BLaER1 (cell line): Measurements from ENCODE around the gene GMDS.

Experiments used
- H3K27ac ChIP-seq: shearing (Covaris generic); formaldehyde crosslinking; 2 replicates; pipeline ENCODE4 v1.8.1; 2022
- H3K27me3 ChIP-seq: shearing (Covaris generic); formaldehyde crosslinking; 2 replicates; pipeline ENCODE4 v1.8.1; 2022
- H3K36me3 ChIP-seq: shearing (Covaris generic); formaldehyde crosslinking; 2 replicates; pipeline ENCODE4 v1.8.1; 2022
- H3K4me1 ChIP-seq: shearing (Covaris generic); formaldehyde crosslinking; 2 replicates; pipeline ENCODE4 v1.8.1; 2022
- H3K4me2 ChIP-seq: shearing (Covaris generic); formaldehyde crosslinking; 2 replicates; pipeline ENCODE4 v1.8.1; 2022
- H3K4me3 ChIP-seq: shearing (Covaris generic); formaldehyde crosslinking; 2 replicates; pipeline ENCODE4 v1.8.1; 2022
- H3K9ac ChIP-seq: shearing (Covaris generic); formaldehyde crosslinking; 2 replicates; pipeline ENCODE4 v1.8.1; 2022
- H3K9me3 ChIP-seq: shearing (Covaris generic); formaldehyde crosslinking; 2 replicates; pipeline ENCODE4 v1.8.1; 2022
- H4K20me1 ChIP-seq: shearing (Covaris generic); formaldehyde crosslinking; 2 replicates; pipeline ENCODE4 v1.8.1; 2022
- Cebpa-rat ChIP-seq: shearing (Covaris generic); IDR thresholded peaks from 2 replicates; pipeline ENCODE4 v1.8.1; 2022

The GMDS gene

DNA sequence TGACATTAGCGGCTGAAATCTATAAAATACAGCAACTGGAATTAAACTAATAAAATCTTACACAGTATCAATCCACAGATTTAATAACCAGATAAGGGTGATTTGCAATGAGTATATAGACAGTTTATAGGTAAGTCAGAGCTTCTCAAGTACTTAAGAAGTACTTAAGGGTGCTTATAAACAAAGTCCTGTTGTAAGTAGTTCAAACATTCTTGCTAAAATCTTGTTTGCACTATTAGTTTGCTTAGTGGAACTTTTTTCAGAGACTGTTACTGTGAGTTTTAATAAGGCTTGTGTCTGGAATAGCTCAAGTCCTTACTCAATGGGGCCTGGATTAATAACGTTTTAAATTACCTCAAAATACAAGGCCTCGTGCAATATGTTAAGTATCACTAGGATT, 240.5 kb downstream of the GMDS start:
- no peak overlapping the region for H3K9ac ChIP-seq
- H3K27me3 ChIP-seq = no peaks in the 10 kb centered on the region
- TF ChIP-seq Cebpa-rat = no peak
- no peaks in the 10 kb centered on the region for H3K36me3 ChIP-seq
- H3K4me1 ChIP-seq = no peaks in the 10 kb centered on the region
- H4K20me1 ChIP-seq = no peaks in the 10 kb centered on the region
- H3K4me2 ChIP-seq = no peak overlapping the region
- H3K9me3 ChIP-seq = peaks cover 13% of the 10 kb centered on the region; the same call in 1 of the 2 replicates
- no peak overlapping the region for H3K27ac ChIP-seq
- no peak overlapping the region for H3K4me3 ChIP-seq

DNA sequence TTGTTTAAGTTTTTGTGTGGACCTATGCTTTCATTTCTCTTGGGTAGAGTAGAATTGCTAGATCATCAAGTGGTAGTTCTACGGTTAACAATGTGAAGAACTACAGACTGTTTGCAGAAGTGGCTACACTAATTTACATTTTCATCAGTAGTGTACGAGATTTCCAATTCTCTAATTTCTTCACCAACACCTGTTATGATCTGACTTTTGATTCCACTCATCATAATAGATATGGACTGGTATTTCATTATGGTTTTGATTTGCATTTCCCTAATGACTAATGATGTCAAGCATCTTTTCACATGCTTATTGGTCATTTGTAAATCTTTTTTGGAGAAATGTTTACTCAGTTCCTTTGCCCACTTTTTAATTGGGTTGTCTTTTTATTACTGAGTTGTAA, 244.4 kb downstream of the GMDS start:
- H3K9ac ChIP-seq = no peak overlapping the region
- H4K20me1 ChIP-seq = no peaks in the 10 kb centered on the region
- no peaks in the 10 kb centered on the region for H3K36me3 ChIP-seq
- no peaks in the 10 kb centered on the region for H3K27me3 ChIP-seq
- H3K4me1 ChIP-seq = no peaks in the 10 kb centered on the region
- H3K4me3 ChIP-seq = no peak overlapping the region
- no peak overlapping the region for H3K4me2 ChIP-seq
- H3K9me3 ChIP-seq = peaks cover 13% of the 10 kb centered on the region; the same call in 1 of the 2 replicates
- no peak overlapping the region for H3K27ac ChIP-seq
- TF ChIP-seq Cebpa-rat = no peak

GRCh38 chr6:1997702-1998101, 247.7 kb downstream of the GMDS start:
- TF ChIP-seq Cebpa-rat = no peak
- H3K36me3 ChIP-seq = no peaks in the 10 kb centered on the region
- no peak overlapping the region for H3K27ac ChIP-seq
- H4K20me1 ChIP-seq = no peaks in the 10 kb centered on the region
- H3K9ac ChIP-seq = no peak overlapping the region
- H3K4me1 ChIP-seq = no peaks in the 10 kb centered on the region
- peaks cover 13% of the 10 kb centered on the region; the same call in 1 of the 2 replicates for H3K9me3 ChIP-seq
- H3K27me3 ChIP-seq = no peaks in the 10 kb centered on the region
- H3K4me3 ChIP-seq = no peak overlapping the region
- H3K4me2 ChIP-seq = no peak overlapping the region

GRCh38 chr6:1995636-1996035, 249.8 kb downstream of the GMDS start:
- no peak overlapping the region for H3K4me2 ChIP-seq
- no peak for TF ChIP-seq Cebpa-rat
- H3K27me3 ChIP-seq = no peaks in the 10 kb centered on the region
- peaks cover 4% of the 10 kb centered on the region; the same call in 1 of the 2 replicates for H3K9me3 ChIP-seq
- no peaks in the 10 kb centered on the region for H3K36me3 ChIP-seq
- H3K9ac ChIP-seq = no peak overlapping the region
- no peaks in the 10 kb centered on the region for H4K20me1 ChIP-seq
- no peaks in the 10 kb centered on the region for H3K4me1 ChIP-seq
- no peak overlapping the region for H3K27ac ChIP-seq
- H3K4me3 ChIP-seq = no peak overlapping the region

DNA sequence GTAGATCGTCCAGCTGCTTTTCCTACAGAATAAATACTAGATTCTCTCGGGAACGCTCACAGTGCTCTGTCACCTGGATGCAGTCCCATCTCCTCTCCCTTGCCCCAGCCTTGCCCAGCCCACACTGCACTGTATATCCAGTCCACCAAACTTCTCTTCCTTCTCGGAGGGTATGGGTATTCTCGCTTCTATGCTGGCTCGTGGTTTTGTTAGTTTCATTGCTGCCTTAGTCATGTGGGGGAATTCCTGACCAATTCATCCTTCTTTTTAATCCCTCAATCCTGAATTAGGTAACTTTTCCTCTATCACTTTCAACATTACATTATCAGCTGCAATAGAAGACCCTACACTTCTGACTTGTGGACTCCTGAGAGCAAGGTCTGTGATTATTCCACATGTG, 252.4 kb downstream of the GMDS start:
- Histone ChIP-seq H3K4me3 (no peak overlapping the region), H3K36me3 (no peaks in the 10 kb centered on the region), H4K20me1 (no peaks in the 10 kb centered on the region), H3K9me3 (no peaks in the 10 kb centered on the region), H3K27ac (no peak overlapping the region), H3K27me3 (no peaks in the 10 kb centered on the region), H3K4me1 (no peaks in the 10 kb centered on the region), H3K4me2 (no peak overlapping the region), H3K9ac (no peak overlapping the region)
- TF ChIP-seq Cebpa-rat = no peak

- Histone ChIP-seq H3K4me2 (no peak overlapping the region), H3K27me3 (no peaks in the 10 kb centered on the region)
Measured at GRCh38 chr6:1991332-1991878, 254.0 kb downstream of the GMDS start.

DNA sequence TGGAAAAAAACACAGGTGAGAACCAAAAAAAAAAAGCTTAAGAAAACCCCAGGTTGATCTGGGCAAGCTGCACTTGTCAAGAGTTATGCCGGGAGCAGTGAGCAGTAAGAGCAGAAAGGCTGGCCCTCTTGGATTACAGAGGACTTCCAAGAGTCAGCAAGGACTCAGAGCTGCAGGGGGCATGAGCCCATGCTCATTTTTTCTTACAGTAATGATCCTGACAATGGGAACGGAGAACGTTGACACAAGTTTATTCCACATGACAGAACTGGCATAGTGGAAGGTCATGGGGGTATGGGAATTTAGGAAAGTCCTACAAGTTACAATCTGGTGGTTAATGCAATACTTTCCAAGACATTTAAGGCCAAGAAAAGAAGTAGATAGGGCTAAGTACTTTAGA, 256.6 kb downstream of the GMDS start:
- H3K27me3 ChIP-seq = no peaks in the 10 kb centered on the region
- H3K4me1 ChIP-seq = no peaks in the 10 kb centered on the region
- H3K4me2 ChIP-seq = no peak overlapping the region
- no peak overlapping the region for H3K9ac ChIP-seq
- H3K36me3 ChIP-seq = no peaks in the 10 kb centered on the region
- H3K9me3 ChIP-seq = peaks cover 3% of the 10 kb centered on the region; the same call in 1 of the 2 replicates
- H4K20me1 ChIP-seq = no peaks in the 10 kb centered on the region
- H3K27ac ChIP-seq = no peak overlapping the region
- no peak overlapping the region for H3K4me3 ChIP-seq
- no peak for TF ChIP-seq Cebpa-rat

More at GRCh38 chr6:1991332-1991878, 254.0 kb downstream of the GMDS start:
- no peaks in the 10 kb centered on the region for H3K36me3 ChIP-seq
- H4K20me1 ChIP-seq = no peaks in the 10 kb centered on the region
- H3K27ac ChIP-seq = no peak overlapping the region
- H3K4me1 ChIP-seq = no peaks in the 10 kb centered on the region
- no peak overlapping the region for H3K9ac ChIP-seq
- no peak overlapping the region for H3K4me3 ChIP-seq
- TF ChIP-seq Cebpa-rat = no peak
- no peaks in the 10 kb centered on the region for H3K9me3 ChIP-seq

GRCh38 chr6:1987640-1988039, 257.8 kb downstream of the GMDS start:
- no peaks in the 10 kb centered on the region for H3K36me3 ChIP-seq
- no peak overlapping the region for H3K4me2 ChIP-seq
- H3K4me3 ChIP-seq = no peak overlapping the region
- H3K4me1 ChIP-seq = no peaks in the 10 kb centered on the region
- H4K20me1 ChIP-seq = no peaks in the 10 kb centered on the region
- TF ChIP-seq Cebpa-rat = no peak
- no peaks in the 10 kb centered on the region for H3K27me3 ChIP-seq
- H3K9me3 ChIP-seq = peaks cover 15% of the 10 kb centered on the region
- H3K27ac ChIP-seq = no peak overlapping the region
- H3K9ac ChIP-seq = no peak overlapping the region

- H3K9me3 ChIP-seq = peaks cover 25% of the 10 kb centered on the region
- H3K4me3 ChIP-seq = no peak overlapping the region
- TF ChIP-seq Cebpa-rat = no peak
- no peaks in the 10 kb centered on the region for H4K20me1 ChIP-seq
- H3K4me1 ChIP-seq = no peaks in the 10 kb centered on the region
- H3K36me3 ChIP-seq = no peaks in the 10 kb centered on the region
- H3K9ac ChIP-seq = no peak overlapping the region
- H3K27ac ChIP-seq = no peak overlapping the region
- no peaks in the 10 kb centered on the region for H3K27me3 ChIP-seq
- H3K4me2 ChIP-seq = no peak overlapping the region
Measured at GRCh38 chr6:1986454-1987243, 258.8 kb downstream of the GMDS start.

- Histone ChIP-seq H3K27ac (no peak overlapping the region), H4K20me1 (no peaks in the 10 kb centered on the region), H3K4me2 (no peak overlapping the region), H3K9me3 (peaks cover 47% of the 10 kb centered on the region), H3K4me3 (no peak overlapping the region), H3K27me3 (no peaks in the 10 kb centered on the region), H3K4me1 (no peaks in the 10 kb centered on the region), H3K36me3 (no peaks in the 10 kb centered on the region), H3K9ac (no peak overlapping the region)
- TF ChIP-seq Cebpa-rat = no peak
Measured at GRCh38 chr6:1984346-1984994, 260.9 kb downstream of the GMDS start.
